Stimulated activated naive CD8-positive, alpha-beta T cell treated with anti-CD3 and anti-CD28 coated beads, Interleukin-15, Interleukin-2, amounts not matched to agents 100 U/mL and 50 U/mL, for 24 hours (primary cell): ENCODE results near the gene CCDC34.

Experiments
- ATAC-seq: fragments of 150-1000 bp; cut with Tn5 transposase; one replicate; pipeline ENCODE4 v1.10.0; 2021
- DNase-seq: peaks from one replicate; pipeline ENCODE4 v3.0.0; 2021

The CCDC34 gene

GRCh38 chr11:27290261-27291050 lies 72.6 kb downstream of the CCDC34 start:
- ATAC-seq (no peak), DNase-seq (no peak)
